Kidney epithelial cell (primary cell): ENCODE measurements around the gene AFF3. TPM values are rescaled to one million over a fixed set of nuclear protein-coding genes. Genes with fewer than 3 reads are reported as not detected.

Experiments
- DNase-seq: peaks from one replicate; pipeline ENCODE4 v3.0.0-alpha.2; 2010; ENCODE audit warnings: low read depth
- H3K27me3 ChIP-seq: 2 replicates; pipeline ENCODE4 v1.6.0; 2011; ENCODE audit warnings: low read length; ENCODE audit not compliant: control insufficient read depth, insufficient read depth
- H3K36me3 ChIP-seq: 2 replicates; pipeline ENCODE4 v1.5.1; 2011; ENCODE audit warnings: low read length; ENCODE audit not compliant: control insufficient read depth, insufficient read depth
- H3K4me3 ChIP-seq: 2 replicates; pipeline ENCODE4 v1.5.1; 2011; ENCODE audit warnings: low read depth, mild to moderate bottlenecking, control low read depth, low read length
- total RNA-seq: library from RNA; depleted of rRNA; stranded (reverse); fragments of >200 nt; gene quantifications from 2 replicates; pipeline ENCODE4 v1.2.3, GENCODE V29; 2015
- TF ChIP-seq, protein P1 (sequence below): IDR thresholded peaks from 2 replicates; pipeline ENCODE4 v1.5.1; 2011; ENCODE audit warnings: mild to moderate bottlenecking, moderate library complexity, low read length, control low read depth, inconsistent platforms; ENCODE audit not compliant: insufficient read depth, poor library complexity, severe bottlenecking

The AFF3 gene
- total RNA-seq, 1 donor from 2014 or later, result 13.9 TPM

DNA sequence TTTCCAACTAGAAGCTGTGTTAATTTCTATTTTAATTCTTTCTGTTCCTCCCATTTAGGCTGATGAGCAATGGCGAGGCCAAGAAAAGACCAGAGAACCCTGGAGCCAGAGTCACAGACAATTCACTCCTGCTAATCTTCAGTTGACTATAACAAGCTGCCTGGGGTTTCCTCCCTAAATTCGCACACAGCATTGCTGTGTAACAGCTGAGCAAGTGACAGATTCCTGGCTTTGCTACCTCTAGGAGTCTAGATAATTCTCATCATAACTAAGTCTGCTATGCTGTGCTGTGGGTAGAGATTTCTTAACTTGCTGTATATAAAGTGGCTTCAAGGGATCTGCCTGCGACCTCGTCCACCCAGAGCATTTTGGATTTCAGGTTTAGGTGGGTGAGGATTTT lies 521.3 kb downstream of the AFF3 start:
- no peak overlapping the region for H3K4me3 ChIP-seq
- no peak for DNase-seq
- H3K36me3 ChIP-seq, result no peaks in the 10 kb centered on the region
- TF ChIP-seq, protein P1, sequence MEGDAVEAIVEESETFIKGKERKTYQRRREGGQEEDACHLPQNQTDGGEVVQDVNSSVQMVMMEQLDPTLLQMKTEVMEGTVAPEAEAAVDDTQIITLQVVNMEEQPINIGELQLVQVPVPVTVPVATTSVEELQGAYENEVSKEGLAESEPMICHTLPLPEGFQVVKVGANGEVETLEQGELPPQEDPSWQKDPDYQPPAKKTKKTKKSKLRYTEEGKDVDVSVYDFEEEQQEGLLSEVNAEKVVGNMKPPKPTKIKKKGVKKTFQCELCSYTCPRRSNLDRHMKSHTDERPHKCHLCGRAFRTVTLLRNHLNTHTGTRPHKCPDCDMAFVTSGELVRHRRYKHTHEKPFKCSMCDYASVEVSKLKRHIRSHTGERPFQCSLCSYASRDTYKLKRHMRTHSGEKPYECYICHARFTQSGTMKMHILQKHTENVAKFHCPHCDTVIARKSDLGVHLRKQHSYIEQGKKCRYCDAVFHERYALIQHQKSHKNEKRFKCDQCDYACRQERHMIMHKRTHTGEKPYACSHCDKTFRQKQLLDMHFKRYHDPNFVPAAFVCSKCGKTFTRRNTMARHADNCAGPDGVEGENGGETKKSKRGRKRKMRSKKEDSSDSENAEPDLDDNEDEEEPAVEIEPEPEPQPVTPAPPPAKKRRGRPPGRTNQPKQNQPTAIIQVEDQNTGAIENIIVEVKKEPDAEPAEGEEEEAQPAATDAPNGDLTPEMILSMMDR, result no peak
- H3K27me3 ChIP-seq, result no peaks in the 10 kb centered on the region

DNA sequence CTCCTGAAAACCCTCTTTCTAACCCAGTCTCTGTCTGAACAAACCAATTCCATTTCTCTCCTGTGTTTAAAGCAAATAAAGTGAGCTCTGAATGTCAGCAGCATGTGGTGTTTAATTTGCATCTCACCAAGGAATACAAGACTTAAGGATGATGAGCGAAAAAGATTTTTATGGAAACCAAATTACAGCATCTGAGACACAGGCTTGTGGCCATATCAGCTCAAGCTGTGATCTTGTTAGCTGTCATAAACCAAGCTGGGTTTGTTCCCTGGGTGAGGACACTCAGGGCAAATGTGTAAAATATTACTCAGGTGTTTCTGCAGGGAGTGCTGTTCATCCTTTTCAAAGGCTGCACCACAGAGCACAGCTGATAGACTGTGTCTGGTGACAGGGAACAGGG lies 523.2 kb downstream of the AFF3 start:
- TF ChIP-seq, protein P1, result no peak
- Histone ChIP-seq H3K4me3 (no peak overlapping the region), H3K36me3 (no peaks in the 10 kb centered on the region), H3K27me3 (no peaks in the 10 kb centered on the region)
- DNase-seq, result no peak

DNA sequence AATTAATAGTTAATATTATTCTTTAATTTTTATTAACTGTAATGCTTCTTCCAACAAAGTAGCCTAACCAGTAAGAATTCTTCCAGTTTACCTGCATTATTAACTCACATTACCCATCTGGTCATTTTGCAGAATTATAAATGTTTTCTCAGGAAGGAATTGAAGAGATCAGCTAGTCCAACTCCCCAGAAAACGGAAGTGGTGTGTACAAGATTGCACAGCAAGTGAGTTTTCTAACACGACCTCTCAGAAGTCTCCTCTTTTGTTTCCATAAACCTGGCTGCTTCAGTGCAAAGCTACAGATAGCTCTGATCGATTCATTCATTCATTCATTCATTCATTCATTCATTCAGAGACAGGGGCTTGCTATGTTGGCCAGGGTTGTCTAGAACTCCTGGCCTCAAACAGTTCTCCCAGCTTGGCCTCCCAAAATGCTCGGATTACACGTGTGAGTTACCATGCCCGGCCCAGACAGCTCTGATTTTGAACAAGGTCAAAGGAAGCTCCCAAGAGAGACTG lies 523.8 kb downstream of the AFF3 start:
- H3K4me3 ChIP-seq, result no peak overlapping the region

DNA sequence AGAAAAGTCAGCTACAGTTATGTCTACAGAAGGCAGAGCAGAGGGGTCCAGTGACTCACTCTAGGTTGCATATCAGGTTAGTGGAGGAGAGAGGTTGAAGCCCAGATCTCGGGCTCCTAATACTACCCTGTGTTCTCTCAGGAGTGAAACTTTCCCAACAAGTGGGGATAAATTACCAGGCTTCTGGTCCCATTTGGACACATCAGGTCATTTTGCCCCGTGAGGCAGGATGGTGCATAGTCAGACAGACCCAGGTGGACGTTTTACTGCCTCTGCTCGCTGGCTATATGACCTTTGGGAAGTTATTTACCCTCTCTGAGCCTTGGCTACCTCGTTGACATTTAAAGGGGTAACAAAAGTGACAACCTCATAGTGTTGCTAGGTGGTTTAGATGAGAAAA lies 524.6 kb downstream of the AFF3 start:
- DNase-seq, result no peak
- no peaks in the 10 kb centered on the region for H3K36me3 ChIP-seq
- H3K27me3 ChIP-seq, result no peaks in the 10 kb centered on the region
- TF ChIP-seq, protein P1, result no peak
- H3K4me3 ChIP-seq, result no peak overlapping the region

More for the DNA sequence above, 523.8 kb downstream of the AFF3 start:
- Histone ChIP-seq H3K27me3 (no peaks in the 10 kb centered on the region), H3K36me3 (no peaks in the 10 kb centered on the region)
- TF ChIP-seq, protein P1, result no peak
- DNase-seq, result no peak

DNA sequence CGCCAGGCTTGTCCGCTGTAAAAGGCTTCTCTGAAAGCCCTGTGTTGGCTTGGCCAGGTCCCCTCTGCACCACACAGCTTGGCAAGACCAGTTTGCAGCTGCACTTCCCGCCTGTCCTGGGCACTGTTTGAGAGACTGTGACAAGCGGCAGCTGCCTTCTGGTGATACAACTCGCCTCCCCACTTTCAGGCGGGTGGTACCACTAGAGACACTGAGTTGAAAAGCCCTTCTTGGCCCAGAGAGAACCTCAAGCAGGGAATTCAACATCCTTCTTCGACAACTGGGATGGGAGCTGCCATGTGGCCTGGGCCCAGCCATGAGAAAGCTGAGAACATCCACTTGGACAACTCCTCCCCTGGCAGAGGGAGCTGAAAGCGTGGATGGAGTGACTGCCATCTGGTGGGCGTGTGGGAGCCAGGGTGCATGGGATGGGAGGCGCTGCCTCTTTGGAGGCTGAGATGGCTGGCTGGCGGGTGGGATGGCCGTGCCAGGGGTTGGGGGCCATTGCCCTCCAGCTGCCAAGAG lies 527.1 kb downstream of the AFF3 start:
- Histone ChIP-seq H3K36me3 (no peaks in the 10 kb centered on the region), H3K27me3 (no peaks in the 10 kb centered on the region), H3K4me3 (no peak overlapping the region)
- TF ChIP-seq, protein P1, result no peak
- no peak for DNase-seq

DNA sequence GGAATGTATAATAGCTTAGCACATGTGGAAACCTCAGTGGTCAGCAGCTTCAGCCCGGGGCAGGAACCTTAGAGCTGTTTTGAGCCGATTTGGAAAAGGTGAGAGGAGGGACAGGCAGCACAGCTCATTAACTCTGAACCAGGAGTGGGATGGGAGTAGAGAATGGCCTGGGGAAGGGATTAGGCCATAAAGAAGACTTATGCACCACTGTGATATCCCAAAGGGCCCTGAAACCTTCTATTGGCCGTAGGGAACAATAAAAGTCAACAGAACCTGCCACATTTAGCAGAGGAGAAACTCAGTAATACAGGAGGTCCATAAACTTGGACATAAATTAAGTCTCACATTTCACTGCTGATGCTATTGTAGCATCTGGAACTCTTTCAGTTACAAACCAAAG lies 528.4 kb downstream of the AFF3 start:
- Histone ChIP-seq H3K4me3 (no peak overlapping the region), H3K36me3 (no peaks in the 10 kb centered on the region), H3K27me3 (no peaks in the 10 kb centered on the region)
- DNase-seq, result no peak
- TF ChIP-seq, protein P1, result no peak
